GM12878 (cell line): ENCODE results near the gene PTGIS. TPM values are rescaled to one million over a fixed set of nuclear protein-coding genes. Genes with fewer than 3 reads are reported as not detected.

Experiments
- ATAC-seq: fragments of 200-7000 bp; cut with Tn5 transposase; 3 replicates; pipeline ENCODE4 v1.9.1; 2020; ENCODE audit warnings: mild to moderate bottlenecking, moderate library complexity
- BruUV-seq: library from RNA; stranded (reverse); fragments of 400-500 nt; replicated peaks from 2 replicates; lab custom pipeline; 2021; lab: Mats Ljungman, UMichigan
- CTCF ChIA-PET: fragments of 300-600 bp; sonication (Branson Sonifier 250); formaldehyde crosslinking; extraction: SDS; loops from one replicate; lab custom pipeline; 2021; ENCODE audit warnings: inconsistent platforms; lab: Yijun Ruan, JAX
- POLR2A ChIA-PET: fragments of 350-600 bp; formaldehyde crosslinking; extraction: SDS; loops from one replicate; lab custom pipeline; 2021; ENCODE audit warnings: inconsistent platforms; lab: Charles Lee
- RAD21 ChIA-PET: fragments of 300-600 bp; sonication (Branson Sonifier 250); formaldehyde crosslinking; loops from one replicate; lab custom pipeline; 2023; ENCODE audit warnings: antibody characterized with exemption; ENCODE audit not compliant: unreplicated experiment; lab: Charles Lee
- SMC1A ChIA-PET: fragments of 300-600 bp; sonication (Branson Sonifier 250); formaldehyde crosslinking; loops from one replicate; lab custom pipeline; 2023; ENCODE audit not compliant: unreplicated experiment, uncharacterized antibody; lab: Charles Lee
- DNase-seq: peaks from one replicate; pipeline ENCODE4 v3.0.0-alpha.2; 2011; ENCODE audit warnings: low read depth, low spot score
- FAIRE-seq: peaks from 3 replicates; lab custom pipeline; 2011; peaks lifted over from hg19 to GRCh38; lab: Jason Lieb, UNC
- H2AFZ ChIP-seq: 2 replicates; pipeline ENCODE4 v1.6.0; 2011; ENCODE audit warnings: low read depth, low read length, control low read depth; ENCODE audit not compliant: control insufficient read depth
- H3K27ac ChIP-seq: 2 replicates; pipeline ENCODE4 v1.5.1; 2011; ENCODE audit warnings: control low read depth; ENCODE audit not compliant: control insufficient read depth, insufficient read depth
- H3K27me3 ChIP-seq, 2 experiments: replicated peaks in 1 of 2; 2 replicates each; pipeline versions ENCODE4 v1.6.0 to v1.6.1; 2011; ENCODE audit warnings: low read length in 1 of 2; ENCODE audit not compliant: control insufficient read depth in 2 of 2, insufficient read depth in 2 of 2
- H3K36me3 ChIP-seq, 2 experiments: 2 replicates each; pipeline ENCODE4 v1.5.1; 2011; ENCODE audit warnings: low read length in 1 of 2; ENCODE audit not compliant: control insufficient read depth in 2 of 2, insufficient read depth in 2 of 2
- H3K4me1 ChIP-seq: 2 replicates; pipeline ENCODE4 v1.6.1; 2011; ENCODE audit warnings: mild to moderate bottlenecking, low read length, moderate library complexity, mixed read lengths; ENCODE audit not compliant: control insufficient read depth, insufficient read depth
- H3K4me2 ChIP-seq: 2 replicates; pipeline ENCODE4 v1.6.0; 2011; ENCODE audit warnings: control low read depth; ENCODE audit not compliant: control insufficient read depth, insufficient read depth
- H3K4me3 ChIP-seq: fragments of 200-600 bp; sonication (generic); 2 replicates; pipeline ENCODE4 v1.5.1; 2016
- H3K79me2 ChIP-seq: 2 replicates; pipeline ENCODE4 v1.6.0; 2011; ENCODE audit warnings: low read length; ENCODE audit not compliant: control insufficient read depth, insufficient read depth
- H3K9ac ChIP-seq: 2 replicates; pipeline ENCODE4 v1.8.0; 2011; ENCODE audit warnings: low read length, control low read depth, mixed read lengths; ENCODE audit not compliant: control insufficient read depth, insufficient read depth
- H3K9me3 ChIP-seq: replicated peaks from 3 replicates; pipeline ENCODE4 v1.5.1; 2011; ENCODE audit warnings: mild to moderate bottlenecking, low read length; ENCODE audit not compliant: control insufficient read depth, insufficient read depth
- H4K20me1 ChIP-seq: 2 replicates; pipeline ENCODE4 v1.6.0; 2011; ENCODE audit not compliant: control insufficient read depth, insufficient read depth
- BMI1 ChIP-seq: fragments of 450-650 bp; IDR thresholded peaks from 2 replicates; pipeline ENCODE4 v1.6.1; 2016; ENCODE audit warnings: mild to moderate bottlenecking, moderate library complexity, borderline replicate concordance
- CHD2 ChIP-seq: IDR thresholded peaks from 2 replicates; pipeline ENCODE4 v1.6.1; 2011; ENCODE audit warnings: low read depth, low read length, improper control_type of control experiment, borderline replicate concordance
- CHD4 ChIP-seq: fragments of 200-600 bp; sonication (generic); IDR thresholded peaks from 2 replicates; pipeline ENCODE4 v1.6.1; 2016; ENCODE audit warnings: mild to moderate bottlenecking
- EZH2 ChIP-seq: IDR thresholded peaks from 2 replicates; pipeline ENCODE4 v1.6.1; 2012; ENCODE audit warnings: low read depth, mild to moderate bottlenecking, control low read depth, inconsistent platforms, low read length, borderline replicate concordance; ENCODE audit not compliant: control insufficient read depth
- KDM1A ChIP-seq: fragments of 200-600 bp; sonication (generic); IDR thresholded peaks from 2 replicates; pipeline ENCODE4 v1.6.1; 2016; ENCODE audit warnings: borderline replicate concordance
- KLF5 ChIP-seq: fragments of 450-650 bp; IDR thresholded peaks from 2 replicates; pipeline ENCODE4 v1.6.1; 2014; ENCODE audit warnings: mild to moderate bottlenecking; ENCODE audit not compliant: partially characterized antibody
- MXI1 ChIP-seq: fragments of 150-350 bp; IDR thresholded peaks from 2 replicates; pipeline ENCODE4 v1.6.1; 2011; ENCODE audit warnings: low read depth, mild to moderate bottlenecking, inconsistent platforms, low read length, improper control_type of control experiment
- NRF1 ChIP-seq: conservative IDR thresholded peaks from 2 replicates; pipeline ENCODE4 v1.6.1; 2011; ENCODE audit warnings: mild to moderate bottlenecking, low read depth, low read length, improper control_type of control experiment
- PAX8 ChIP-seq: fragments of 450-650 bp; IDR thresholded peaks from 2 replicates; pipeline ENCODE4 v1.6.1; 2017; ENCODE audit warnings: mild to moderate bottlenecking, moderate library complexity
- RELA ChIP-seq: fragments of 450-650 bp; IDR thresholded peaks from 2 replicates; pipeline ENCODE4 v1.8.0; 2014; ENCODE audit warnings: borderline replicate concordance; ENCODE audit not compliant: partially characterized antibody
- RUNX3 ChIP-seq: IDR thresholded peaks from 2 replicates; pipeline ENCODE4 v1.6.1; 2012; ENCODE audit warnings: low read length, inconsistent platforms
- STAT3 ChIP-seq: IDR thresholded peaks from 2 replicates; pipeline ENCODE4 v1.6.1; 2011; ENCODE audit warnings: low read depth, low read length, improper control_type of control experiment
- TCF7 ChIP-seq: IDR thresholded peaks from 2 replicates; pipeline ENCODE4 v1.6.1; 2014; ENCODE audit warnings: antibody characterized with exemption, borderline replicate concordance
- ZNF24 ChIP-seq: fragments of 450-650 bp; IDR thresholded peaks from 2 replicates; pipeline ENCODE4 v1.6.1; 2017; ENCODE audit warnings: antibody characterized with exemption, mild to moderate bottlenecking
- ZSCAN29 ChIP-seq: fragments of 450-650 bp; IDR thresholded peaks from 2 replicates; pipeline ENCODE4 v1.6.1; 2017; ENCODE audit warnings: mild to moderate bottlenecking, moderate library complexity
- WGBS: methylation state at CpG from one replicate; pipeline ENCODE4 v1.1.6; 2016; ENCODE audit warnings: low lambda C conversion rate; ENCODE audit not compliant: insufficient replicate concordance, insufficient coverage; ENCODE audit errors: missing lambda C conversion rate; 5-methylcytosine and 5-hydroxymethylcytosine counted together
- in situ Hi-C: fragments of 300-500 bp; cut with MboI; formaldehyde crosslinking; loops from 9 replicates; pipeline ENCODE4 v1.14.3; 2018; ENCODE audit warnings: mixed read lengths
- intact Hi-C: fragments of 100-400 bp; cut with micrococcal nuclease; formaldehyde crosslinking; loops from one replicate; pipeline ENCODE4 v1.14.2; 2022; ENCODE audit not compliant: unreplicated experiment
- polyA plus RNA-seq, 11 experiments: library from polyadenylated mRNA; depleted of rRNA in 4 of 11; unstranded in 6 of 11; stranded (reverse) in 5 of 11; fragments of >200 nt; fragmentation: Nextera tagmentation in 4 of 11; fragmentation: Illumina TruSeq in 1 of 11; extraction: Ambion mirVana in 4 of 11; extraction: Trizol in 1 of 11; gene quantifications; 1 replicate in 1 of 11; 2 replicates in 10 of 11; pipeline versions ENCODE4 v1.2.1 to v1.2.3, GENCODE V29; 2011 to 2016; ENCODE audit warnings: inconsistent platforms in 2 of 11, missing spikeins in 2 of 11, low read depth in 1 of 11
- total RNA-seq, 4 experiments: library from RNA; depleted of rRNA in 3 of 4; stranded (reverse); fragments of >200 nt in 3 of 4; fragmentation: Illumina TruSeq in 1 of 4; extraction: Trizol in 1 of 4; gene quantifications; 2 replicates each; pipeline versions ENCODE4 v1.2.1 to v1.2.3, GENCODE V29; 2013 to 2021

PTGIS gene
- total and polyA plus RNA-seq, 10 of the 15 experiments (the other 5 are each of a cell fraction or from before 2014, with no cell fraction given): 0.10 TPM; not detected in 9

- no peak for FAIRE-seq
- no peak for ATAC-seq
- Histone ChIP-seq H3K27ac (no peak overlapping the region), H3K79me2 (no peaks in the 10 kb centered on the region), H4K20me1 (no peaks in the 10 kb centered on the region), H3K36me3 (no peaks in the 10 kb centered on the region), H3K4me2 (no peak overlapping the region), H3K4me1 (no peaks in the 10 kb centered on the region), H3K27me3 (peaks cover 0 to 5% of the 10 kb centered on the region in 2 experiments; a peak in 2 of 4 replicates), H3K4me3 (no peak overlapping the region), H2AFZ (no peak overlapping the region), H3K9me3 (no peaks in the 10 kb centered on the region), H3K9ac (no peak overlapping the region)
- TF ChIP-seq KLF5 (no peak), PAX8 (no peak), CHD4 (no peak), ZSCAN29 (no peak), STAT3 (no peak), CHD2 (no peak), NRF1 (no peak), BMI1 (no peak)
- intact Hi-C loops (no loop called here), in situ Hi-C loops (loop anchor here (25.0 kb wide), 1 partner anchor 181 kb away; no protein-coding TSS in a partner anchor)
- WGBS: 5% methylated on average over 5 of the region's 5 CpGs
- ChIA-PET POLR2A (no interaction called here), SMC1A (no interaction called here), RAD21 (no interaction called here), CTCF (no interaction called here)
- no peak for DNase-seq
- BruUV-seq: no TSS peak
Measured at GRCh38 chr20:49518576-49518975, 49.4 kb downstream of the PTGIS start.

GRCh38 chr20:49517805-49518100 is 50.2 kb downstream of the PTGIS start:
- no peaks in the 10 kb centered on the region for H3K36me3 ChIP-seq
- intact Hi-C loops: no loop called here
- DNase-seq: no peak
- 3% methylated on average over 4 of the region's 4 CpGs for WGBS
- H3K4me3 ChIP-seq: no peak overlapping the region
- TF ChIP-seq EZH2 (no peak), TCF7 (no peak), RUNX3 (no peak), ZNF24 (no peak), MXI1 (no peak), KDM1A (no peak), RELA (no peak)
- H3K27ac ChIP-seq: no peak overlapping the region
- POLR2A ChIA-PET: no interaction called here
- no peaks in the 10 kb centered on the region for H4K20me1 ChIP-seq
- SMC1A ChIA-PET: no interaction called here
- H3K4me2 ChIP-seq: no peak overlapping the region
- ATAC-seq: no peak
- no peak overlapping the region for H2AFZ ChIP-seq
- in situ Hi-C loops: loop anchor here (25.0 kb wide), 1 partner anchor 180 kb away; no protein-coding TSS in a partner anchor
- no peaks in the 10 kb centered on the region for H3K4me1 ChIP-seq
- no peak overlapping the region for H3K9ac ChIP-seq
- peaks cover 0 to 5% of the 10 kb centered on the region in 2 experiments; a peak in 2 of 4 replicates for H3K27me3 ChIP-seq
- H3K79me2 ChIP-seq: no peaks in the 10 kb centered on the region
- FAIRE-seq: no peak
- RAD21 ChIA-PET: no interaction called here
- no peaks in the 10 kb centered on the region for H3K9me3 ChIP-seq
- CTCF ChIA-PET: no interaction called here
- no TSS peak for BruUV-seq
